SK-N-MC (cell line): Measurements from ENCODE around the gene AKT1.

ENCODE experiments used
- EZH2 ChIP-seq: fragments of 200-600 bp; sonication (generic); IDR thresholded peaks from one replicate; pipeline ENCODE4 v1.6.1; 2017; ENCODE audit warnings: antibody characterized with exemption
- FOXP2 ChIP-seq: optimal IDR thresholded peaks from 2 replicates; pipeline ENCODE3; 2011; ENCODE audit warnings: mild to moderate bottlenecking, moderate library complexity; ENCODE audit not compliant: insufficient read depth; ENCODE audit errors: extremely low read length, control extremely low read depth
- POLR2AphosphoS5 ChIP-seq: IDR thresholded peaks from 2 replicates; pipeline ENCODE4 v1.6.1; 2012; ENCODE audit warnings: mild to moderate bottlenecking, low read depth, low read length, borderline replicate concordance

DNA sequence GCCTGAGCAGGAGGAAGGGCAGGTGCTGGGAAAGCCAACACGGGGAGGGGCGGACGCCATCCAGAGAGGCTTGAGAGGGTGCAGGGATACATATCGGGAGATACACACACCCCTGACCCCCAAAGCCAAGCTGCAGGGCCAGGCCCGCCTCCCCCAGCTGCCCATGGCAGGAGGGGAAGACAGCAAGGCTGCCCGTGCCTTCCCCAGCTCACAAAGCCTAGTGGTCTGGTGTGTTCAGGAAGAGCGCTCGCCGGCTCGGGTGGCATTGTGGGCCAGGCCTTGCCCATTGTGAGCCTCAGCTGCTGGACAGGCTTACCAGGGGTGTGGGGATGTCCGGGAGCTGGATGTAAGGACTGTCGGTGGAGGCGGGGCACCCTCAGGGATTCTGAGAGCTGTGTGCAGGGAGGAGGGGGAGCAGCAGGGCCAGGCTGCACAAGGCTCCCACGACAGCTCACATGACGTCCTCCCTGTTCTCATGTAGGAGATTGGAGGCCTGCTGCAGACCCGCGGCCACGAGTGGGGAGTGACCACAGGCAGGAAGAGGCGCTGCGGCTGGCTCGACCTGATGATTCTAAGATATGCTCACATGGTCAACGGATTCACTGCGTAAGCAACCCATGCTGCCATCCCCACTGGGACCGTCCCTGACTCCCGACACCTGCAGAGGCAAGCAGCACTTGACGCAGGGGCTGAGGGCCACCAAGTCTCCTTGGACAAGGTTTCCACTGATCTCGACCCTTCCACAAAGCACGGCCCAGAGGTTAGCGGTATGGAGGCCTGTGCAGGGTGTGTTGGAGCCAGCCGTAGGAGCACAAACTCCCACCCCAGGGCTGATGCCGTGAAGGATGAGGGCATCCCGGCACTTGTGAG is 52.7 kb downstream of the AKT1 start:
- TF ChIP-seq EZH2 (no peak), POLR2AphosphoS5 (no peak), FOXP2 (no peak)
